ENCODE measurements around the gene NPFFR1.
"Not testable (repeated sequence)": the region's sequence is repeated elsewhere in the genome, so short reads cannot be mapped to it uniquely, and the experiment has no call there.

Gene NPFFR1

DNA sequence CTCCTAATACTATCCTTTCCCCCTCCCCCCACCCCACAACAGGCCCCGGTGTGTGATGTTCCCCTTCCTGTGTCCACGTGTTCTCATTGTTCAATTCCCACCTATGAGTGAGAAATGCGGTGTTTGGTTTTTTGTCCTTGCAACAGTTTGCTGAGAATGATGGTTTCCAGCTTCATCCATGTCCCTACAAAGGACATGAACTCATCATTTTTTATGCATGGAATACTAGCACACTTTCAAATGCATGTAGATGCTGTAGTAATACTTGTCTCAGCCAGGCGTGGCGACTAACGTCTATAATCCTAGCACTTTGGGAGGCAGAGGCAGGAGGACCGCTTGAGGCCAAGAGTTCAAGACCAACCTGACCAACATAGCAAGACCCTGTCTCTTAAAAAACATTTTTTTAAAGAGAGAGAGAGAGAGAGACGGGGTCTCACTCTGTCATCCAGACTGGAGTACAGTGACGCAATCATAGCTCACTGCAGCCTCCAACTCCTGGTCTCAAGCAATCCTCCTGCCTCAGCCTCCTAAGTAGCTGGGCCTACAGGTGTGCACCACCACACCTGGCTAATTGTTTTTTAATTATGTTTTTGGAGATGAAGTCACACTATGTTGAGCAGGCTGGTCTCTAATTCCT lies 60.9 kb downstream of the NPFFR1 start:
- not testable (repeated sequence) for DNase-seq (ENCODE audit: low read depth)

DNA sequence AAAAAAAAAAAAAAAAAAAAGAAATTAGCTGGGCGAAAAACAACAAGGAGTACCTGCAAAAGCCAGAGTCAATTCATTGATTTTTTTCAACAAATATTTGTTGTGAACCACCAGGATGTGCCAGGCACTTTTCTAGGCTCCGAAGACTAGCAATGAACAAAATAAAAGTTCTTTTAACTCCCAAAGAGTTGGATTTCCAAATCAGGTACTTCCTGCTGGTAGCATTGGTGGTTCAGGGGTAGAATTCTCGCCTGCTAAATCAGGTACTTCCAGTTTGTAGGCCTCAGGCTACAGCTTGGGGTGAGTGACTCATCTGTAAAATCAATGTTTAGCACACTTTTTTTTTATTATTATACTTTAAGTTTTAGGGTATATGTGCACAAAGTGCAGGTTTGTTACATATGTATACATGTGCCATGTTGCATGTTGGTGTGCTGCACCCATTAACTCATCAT lies 61.4 kb downstream of the NPFFR1 start:
- DNase-seq (ENCODE audit: low read depth) = no peak

DNA sequence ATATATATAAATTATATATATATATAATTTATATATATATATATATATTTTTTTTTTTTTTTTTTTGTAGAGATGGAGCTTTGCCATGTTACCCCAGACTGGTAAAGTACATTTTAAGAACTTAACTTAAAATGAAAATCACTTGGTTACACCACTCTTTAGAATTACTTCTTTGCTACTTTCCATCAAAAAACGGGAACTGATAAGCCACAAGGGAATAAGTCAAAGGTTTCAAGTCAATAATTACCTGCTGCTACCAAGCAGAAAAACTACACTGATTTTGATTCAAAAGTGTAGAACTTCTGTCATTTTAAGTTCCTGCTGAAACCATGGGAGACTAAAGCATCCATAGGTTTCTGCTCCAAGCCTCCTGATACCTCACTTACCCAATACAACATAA lies 62.8 kb downstream of the NPFFR1 start:
- no peak for DNase-seq (ENCODE audit: low read depth)

DNA sequence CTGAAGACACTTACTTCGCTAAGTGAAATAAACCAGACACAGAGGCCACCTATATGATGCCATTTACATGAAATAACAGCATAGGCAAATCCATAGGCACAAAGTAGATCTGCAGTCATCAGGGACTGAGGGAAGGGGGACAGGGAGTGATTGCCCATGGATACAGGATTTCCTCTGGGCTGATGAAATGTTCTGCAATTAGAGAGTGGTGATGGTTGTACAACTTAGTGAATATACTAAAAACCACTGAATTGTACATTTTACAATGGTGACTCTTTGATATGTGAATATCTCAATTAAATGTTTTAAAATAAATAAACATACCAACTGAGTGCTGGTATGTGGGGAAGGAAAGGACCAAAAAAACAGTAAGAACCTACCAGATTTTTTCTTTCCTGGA lies 70.9 kb downstream of the NPFFR1 start:
- no peak for DNase-seq (ENCODE audit: low read depth)

DNA sequence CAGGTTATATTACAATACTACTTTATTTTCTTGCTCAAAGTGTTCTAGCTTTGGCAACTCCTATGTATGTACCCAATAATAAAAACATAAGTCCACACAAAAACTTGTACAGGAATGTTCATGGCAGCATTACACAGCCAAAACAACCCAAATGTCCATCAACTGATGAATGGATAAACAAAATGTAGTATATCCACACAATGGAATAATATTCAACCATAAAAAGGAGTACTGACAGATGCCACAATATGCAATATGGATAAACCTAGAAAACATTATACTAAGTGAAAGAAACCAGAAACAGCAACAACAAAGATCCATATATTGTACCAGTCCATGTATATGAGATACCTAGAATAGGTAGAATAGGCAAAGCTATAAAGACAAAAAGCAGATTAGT lies 71.5 kb downstream of the NPFFR1 start:
- no peak for DNase-seq (ENCODE audit: low read depth)

DNA sequence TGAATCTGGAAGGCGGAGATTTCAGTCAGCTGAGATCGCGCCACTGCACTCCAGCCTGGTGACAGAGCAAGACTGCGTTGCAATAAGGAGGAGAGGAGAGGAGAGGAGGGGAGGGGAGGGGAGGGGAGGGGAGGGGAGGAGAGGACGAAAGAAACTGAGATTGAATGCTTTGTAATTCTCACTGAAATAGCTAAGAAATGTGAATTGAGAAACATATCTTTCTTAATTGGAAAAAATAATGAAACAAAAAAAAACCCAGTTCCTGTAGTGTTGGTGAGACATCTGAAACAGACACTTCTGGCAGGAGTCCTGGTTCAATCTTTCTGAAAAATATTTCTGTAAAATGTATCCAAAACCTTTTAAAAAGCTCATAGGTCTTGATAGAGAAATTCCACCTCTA lies 77.0 kb downstream of the NPFFR1 start:
- no peak for DNase-seq (ENCODE audit: low read depth)

DNA sequence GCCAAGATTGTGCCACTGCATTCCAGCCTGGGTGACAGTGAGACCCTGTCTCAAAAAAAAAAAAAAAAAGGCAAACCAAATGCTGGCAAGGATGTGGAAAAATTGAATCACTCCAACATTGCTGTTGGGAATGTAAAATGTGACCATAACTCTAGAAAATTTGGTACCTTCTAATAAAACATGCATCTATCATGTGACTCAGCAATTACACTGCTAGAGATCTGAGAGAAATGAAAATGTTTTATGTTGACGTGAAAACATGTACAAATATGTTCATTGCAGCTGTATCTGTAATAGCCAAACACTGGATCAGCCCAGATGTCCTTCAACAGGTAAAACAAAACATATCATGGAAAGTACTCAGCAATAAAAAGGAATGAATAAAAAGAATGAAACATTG lies 82.7 kb downstream of the NPFFR1 start:
- DNase-seq (ENCODE audit: low read depth) = no peak

DNA sequence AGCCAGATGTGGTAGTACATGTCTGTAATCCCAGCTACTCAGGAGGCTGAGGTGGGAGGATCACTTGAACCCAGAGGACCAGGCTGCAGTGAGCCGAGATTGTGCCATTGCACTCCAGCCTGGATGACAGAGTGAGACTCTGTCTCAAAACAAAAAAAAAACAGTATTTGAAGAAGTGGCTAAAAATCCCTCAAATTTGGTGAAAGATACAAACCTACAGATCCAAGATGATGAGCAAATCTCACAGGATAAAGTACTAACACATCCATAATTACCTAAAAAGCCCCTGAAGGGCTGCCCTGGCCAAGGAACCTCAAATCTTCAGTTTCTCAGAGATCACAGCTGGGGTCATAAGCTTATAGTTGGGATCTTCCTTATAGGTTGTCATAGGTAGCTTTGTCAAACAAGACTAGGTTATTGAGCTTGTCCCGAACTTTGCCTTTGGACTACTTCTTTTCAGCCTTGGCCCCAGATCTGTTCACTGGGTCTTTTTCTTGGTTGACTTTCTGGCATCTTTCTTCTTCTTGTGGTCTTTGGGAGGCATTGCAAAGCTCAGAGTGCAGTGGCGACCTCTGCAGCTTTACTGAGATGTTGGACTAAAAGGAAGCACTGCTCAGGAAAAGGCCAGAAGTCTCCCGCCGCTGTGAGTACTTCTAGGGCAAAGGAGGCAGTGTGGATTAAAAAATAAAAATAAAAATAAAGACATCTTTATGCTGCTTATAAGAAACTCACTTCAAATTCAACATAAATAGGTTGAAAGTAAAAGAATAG lies 84.9 kb downstream of the NPFFR1 start:
- no peak for DNase-seq (ENCODE audit: low read depth)
